ENCODE results near the gene FOXA1. TPM values are rescaled to one million over a fixed set of nuclear protein-coding genes. Genes with fewer than 3 reads are reported as not detected.

Gene FOXA1
- total and polyA plus RNA-seq, 2 donors (not counting 1 experiment from before 2014, with no cell fraction given) = under 0.01 to 0.03 TPM

DNA sequence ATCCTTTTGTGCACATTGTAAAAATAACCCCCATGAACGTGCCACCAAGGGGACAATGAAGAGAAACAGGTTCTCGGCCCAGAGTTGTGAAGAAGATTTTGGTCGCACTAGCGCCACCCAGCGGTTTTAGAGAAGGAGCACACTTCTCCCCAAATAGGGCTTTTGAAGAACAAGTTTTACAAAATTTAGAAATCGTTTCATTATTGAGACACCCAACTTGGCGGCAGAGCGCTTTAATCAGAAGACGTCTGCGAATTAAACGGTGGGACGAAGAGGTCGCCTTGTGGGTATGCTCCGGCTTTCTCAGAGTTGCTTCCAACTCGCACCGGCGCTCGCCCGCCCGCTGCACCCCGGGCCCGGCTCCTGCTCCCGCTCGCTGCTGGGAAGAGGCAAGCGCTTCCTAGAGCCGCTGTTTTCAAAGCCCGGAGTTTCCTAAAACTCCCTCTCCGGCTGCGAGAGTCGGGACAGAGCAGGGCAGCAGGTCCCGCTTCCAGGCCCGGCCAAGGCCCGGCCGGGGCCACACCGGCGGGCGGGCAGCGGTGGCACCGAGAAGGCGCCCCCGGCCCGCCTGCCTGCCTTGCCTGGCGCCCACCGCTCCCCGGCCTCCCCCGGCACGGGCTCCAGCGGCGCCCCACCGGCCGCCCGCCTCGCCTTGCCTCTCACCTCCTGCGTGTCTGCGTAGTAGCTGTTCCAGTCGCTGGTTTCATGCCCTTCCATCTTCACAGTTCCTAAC, 645 bp downstream of the FOXA1 start:
- Histone ChIP-seq H3K79me2 (ENCODE audit: control insufficient read depth, insufficient read depth, low read length) (no peaks in the 10 kb centered on the region), H3K4me1 (ENCODE audit: control insufficient read depth, extremely low read depth, insufficient read depth, low read length) (no peaks in the 10 kb centered on the region), H3K27me3 (ENCODE audit: control insufficient read depth, insufficient read depth, low read length) (peaks cover 79% of the 10 kb centered on the region), H3K27ac (ENCODE audit: insufficient read depth, low read length) (no peak overlapping the region), H3K36me3 (ENCODE audit: control insufficient read depth, insufficient read depth, low read length) (no peaks in the 10 kb centered on the region), H3K4me2 (ENCODE audit: extremely low read depth, insufficient read depth, low read length) (peak overlapping the region; percentile 88), H3K9ac (ENCODE audit: insufficient read depth, low read length) (peak overlapping the region; percentile 21), H2AFZ (ENCODE audit: low read length) (peak overlapping the region; percentile 73), H3K9me3 (ENCODE audit: control insufficient read depth, insufficient read depth, low read depth, low read length) (no peaks in the 10 kb centered on the region), H3K4me3 (replicated peaks in 1 of 4; ENCODE audit: control extremely low read depth in 1 of 4, insufficient read depth in 1 of 4, low read depth in 3 of 4, low read length in 4 of 4) (peak overlapping the region; percentile 52 to 71 (median 62)), H4K20me1 (ENCODE audit: control insufficient read depth, extremely low read depth, insufficient read depth, low read length) (no peaks in the 10 kb centered on the region)
- TF ChIP-seq EZH2 (IDR thresholded peaks at IDR 0.05; ENCODE audit: low read length, missing control alignments) = peak; percentile 34
- TF ChIP-seq, protein P1, sequence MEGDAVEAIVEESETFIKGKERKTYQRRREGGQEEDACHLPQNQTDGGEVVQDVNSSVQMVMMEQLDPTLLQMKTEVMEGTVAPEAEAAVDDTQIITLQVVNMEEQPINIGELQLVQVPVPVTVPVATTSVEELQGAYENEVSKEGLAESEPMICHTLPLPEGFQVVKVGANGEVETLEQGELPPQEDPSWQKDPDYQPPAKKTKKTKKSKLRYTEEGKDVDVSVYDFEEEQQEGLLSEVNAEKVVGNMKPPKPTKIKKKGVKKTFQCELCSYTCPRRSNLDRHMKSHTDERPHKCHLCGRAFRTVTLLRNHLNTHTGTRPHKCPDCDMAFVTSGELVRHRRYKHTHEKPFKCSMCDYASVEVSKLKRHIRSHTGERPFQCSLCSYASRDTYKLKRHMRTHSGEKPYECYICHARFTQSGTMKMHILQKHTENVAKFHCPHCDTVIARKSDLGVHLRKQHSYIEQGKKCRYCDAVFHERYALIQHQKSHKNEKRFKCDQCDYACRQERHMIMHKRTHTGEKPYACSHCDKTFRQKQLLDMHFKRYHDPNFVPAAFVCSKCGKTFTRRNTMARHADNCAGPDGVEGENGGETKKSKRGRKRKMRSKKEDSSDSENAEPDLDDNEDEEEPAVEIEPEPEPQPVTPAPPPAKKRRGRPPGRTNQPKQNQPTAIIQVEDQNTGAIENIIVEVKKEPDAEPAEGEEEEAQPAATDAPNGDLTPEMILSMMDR (conservative IDR thresholded peaks at IDR 0.05 in 1 of 2, IDR thresholded peaks at IDR 0.05 in 1 of 2; ENCODE audit: low read depth in 1 of 2, low read length in 2 of 2) = peak; percentile 91 to 94
- peak; percentile 64 to 84 for DNase-seq (ENCODE audit: low read depth in 2 of 2)

DNA sequence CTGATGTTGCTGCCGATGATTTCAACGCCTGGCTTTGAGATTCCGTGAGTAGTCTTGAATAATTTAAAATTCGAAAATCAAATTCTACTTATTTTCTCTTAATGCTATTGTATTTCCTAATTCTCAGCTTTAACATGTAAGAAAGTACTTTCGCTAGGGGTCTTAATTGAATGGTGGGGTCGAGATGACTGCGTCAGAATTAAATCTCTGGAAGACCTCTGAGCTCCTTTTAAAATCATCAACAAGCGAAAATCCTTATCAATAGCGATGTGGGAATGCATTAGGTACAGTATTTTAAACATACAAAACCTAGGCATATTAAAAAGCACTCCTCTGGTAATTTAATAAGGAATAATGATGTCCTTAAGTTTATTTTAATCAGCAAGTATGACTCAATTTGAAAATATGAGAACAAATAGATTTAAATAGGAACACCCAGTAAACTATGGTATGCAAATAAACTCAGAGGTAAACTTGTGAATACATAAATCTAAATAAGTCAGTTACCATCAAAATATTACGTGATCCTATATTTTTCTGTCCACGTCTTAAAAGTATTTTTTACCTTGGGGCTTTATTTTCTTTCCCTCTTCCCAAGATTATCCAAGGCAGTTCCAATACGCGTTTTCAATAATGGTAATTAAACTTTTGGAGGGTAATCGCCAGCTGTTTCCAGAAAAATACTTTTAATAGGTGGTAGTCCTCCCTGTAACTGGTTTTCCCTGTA, 1.4 kb downstream of the FOXA1 start:
- no peak for DNase-seq (ENCODE audit: low read depth in 2 of 2)
- Histone ChIP-seq H3K9me3 (ENCODE audit: control insufficient read depth, insufficient read depth, low read depth, low read length) (no peaks in the 10 kb centered on the region), H3K4me3 (replicated peaks in 1 of 4; ENCODE audit: control extremely low read depth in 1 of 4, insufficient read depth in 1 of 4, low read depth in 3 of 4, low read length in 4 of 4) (peak overlapping the region in 2 of 4 experiments; percentile 62 to 71), H3K79me2 (ENCODE audit: control insufficient read depth, insufficient read depth, low read length) (no peaks in the 10 kb centered on the region), H2AFZ (ENCODE audit: low read length) (no peak overlapping the region), H3K36me3 (ENCODE audit: control insufficient read depth, insufficient read depth, low read length) (no peaks in the 10 kb centered on the region), H4K20me1 (ENCODE audit: control insufficient read depth, extremely low read depth, insufficient read depth, low read length) (no peaks in the 10 kb centered on the region), H3K4me2 (ENCODE audit: extremely low read depth, insufficient read depth, low read length) (peak overlapping the region; percentile 56), H3K4me1 (ENCODE audit: control insufficient read depth, extremely low read depth, insufficient read depth, low read length) (no peaks in the 10 kb centered on the region), H3K27me3 (ENCODE audit: control insufficient read depth, insufficient read depth, low read length) (peaks cover 79% of the 10 kb centered on the region), H3K27ac (ENCODE audit: insufficient read depth, low read length) (no peak overlapping the region), H3K9ac (ENCODE audit: insufficient read depth, low read length) (no peak overlapping the region)
- TF ChIP-seq, protein P1 (conservative IDR thresholded peaks at IDR 0.05 in 1 of 2, IDR thresholded peaks at IDR 0.05 in 1 of 2; ENCODE audit: low read depth in 1 of 2, low read length in 2 of 2) = no peak
- no peak for TF ChIP-seq EZH2 (IDR thresholded peaks at IDR 0.05; ENCODE audit: low read length, missing control alignments)
